Keratinocyte (primary cell): ENCODE results near the gene EFCAB6.

Experiments
- EZH2 ChIP-seq: IDR thresholded peaks from one replicate; pipeline ENCODE4 v1.6.1; 2012; ENCODE audit warnings: inconsistent platforms, mild to moderate bottlenecking, low read length, moderate library complexity
- TF ChIP-seq, protein P1 (sequence below), 3 experiments: IDR thresholded peaks in 1 of 3; conservative IDR thresholded peaks in 1 of 3; optimal IDR thresholded peaks in 1 of 3; 2 replicates in 2 of 3; 3 replicates in 1 of 3; pipeline versions ENCODE3 to v1.5.1; 2011; ENCODE audit warnings: low read length in 3 of 3, mild to moderate bottlenecking in 3 of 3, moderate library complexity in 2 of 3, control low read depth in 1 of 3, inconsistent platforms in 1 of 3; ENCODE audit not compliant: insufficient read depth in 2 of 3; ENCODE audit errors: extremely low read depth in 1 of 3

DNA sequence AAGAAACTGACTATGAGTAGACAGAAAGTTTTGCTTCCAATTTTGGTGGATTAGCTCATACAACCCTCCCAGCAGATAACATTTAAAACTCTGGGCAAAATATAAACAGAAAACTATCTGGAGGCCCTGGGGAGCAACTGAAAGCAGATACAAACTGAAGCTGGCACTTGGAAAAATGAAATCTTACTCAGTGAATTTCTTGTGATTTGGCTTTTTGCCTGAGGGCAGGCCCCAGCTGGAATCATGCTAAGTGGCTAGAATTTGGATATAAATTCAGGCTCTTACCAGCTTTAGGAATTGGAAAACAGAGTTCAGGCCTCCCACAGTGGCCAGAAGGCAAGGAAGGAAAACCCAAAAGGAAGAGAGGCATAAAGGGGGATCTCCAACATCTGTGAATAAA lies 85.8 kb downstream of the EFCAB6 start:
- TF ChIP-seq, protein P1, sequence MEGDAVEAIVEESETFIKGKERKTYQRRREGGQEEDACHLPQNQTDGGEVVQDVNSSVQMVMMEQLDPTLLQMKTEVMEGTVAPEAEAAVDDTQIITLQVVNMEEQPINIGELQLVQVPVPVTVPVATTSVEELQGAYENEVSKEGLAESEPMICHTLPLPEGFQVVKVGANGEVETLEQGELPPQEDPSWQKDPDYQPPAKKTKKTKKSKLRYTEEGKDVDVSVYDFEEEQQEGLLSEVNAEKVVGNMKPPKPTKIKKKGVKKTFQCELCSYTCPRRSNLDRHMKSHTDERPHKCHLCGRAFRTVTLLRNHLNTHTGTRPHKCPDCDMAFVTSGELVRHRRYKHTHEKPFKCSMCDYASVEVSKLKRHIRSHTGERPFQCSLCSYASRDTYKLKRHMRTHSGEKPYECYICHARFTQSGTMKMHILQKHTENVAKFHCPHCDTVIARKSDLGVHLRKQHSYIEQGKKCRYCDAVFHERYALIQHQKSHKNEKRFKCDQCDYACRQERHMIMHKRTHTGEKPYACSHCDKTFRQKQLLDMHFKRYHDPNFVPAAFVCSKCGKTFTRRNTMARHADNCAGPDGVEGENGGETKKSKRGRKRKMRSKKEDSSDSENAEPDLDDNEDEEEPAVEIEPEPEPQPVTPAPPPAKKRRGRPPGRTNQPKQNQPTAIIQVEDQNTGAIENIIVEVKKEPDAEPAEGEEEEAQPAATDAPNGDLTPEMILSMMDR (optimal IDR thresholded peaks at IDR 0.05 in 1 of 3, IDR thresholded peaks at IDR 0.05 in 1 of 3, conservative IDR thresholded peaks at IDR 0.05 in 1 of 3; ENCODE audit: extremely low read depth in 1 of 3, insufficient read depth in 2 of 3, low read length in 3 of 3), result no peak
- no peak for TF ChIP-seq EZH2
